22Rv1 (cell line): ENCODE measurements around the gene EED.

ENCODE experiments used
- H3K27ac ChIP-seq: fragments of 450-650 bp; 2 replicates; pipeline ENCODE4 v1.5.1; 2017
- ZFX ChIP-seq: fragments of 450-650 bp; IDR thresholded peaks from 2 replicates; pipeline ENCODE4 v1.6.1; 2017; ENCODE audit warnings: antibody characterized with exemption, borderline replicate concordance
- TF ChIP-seq, protein P1 (sequence below): fragments of 450-650 bp; IDR thresholded peaks from 2 replicates; pipeline ENCODE4 v1.5.1; 2017; ENCODE audit warnings: mild to moderate bottlenecking

EED gene

DNA sequence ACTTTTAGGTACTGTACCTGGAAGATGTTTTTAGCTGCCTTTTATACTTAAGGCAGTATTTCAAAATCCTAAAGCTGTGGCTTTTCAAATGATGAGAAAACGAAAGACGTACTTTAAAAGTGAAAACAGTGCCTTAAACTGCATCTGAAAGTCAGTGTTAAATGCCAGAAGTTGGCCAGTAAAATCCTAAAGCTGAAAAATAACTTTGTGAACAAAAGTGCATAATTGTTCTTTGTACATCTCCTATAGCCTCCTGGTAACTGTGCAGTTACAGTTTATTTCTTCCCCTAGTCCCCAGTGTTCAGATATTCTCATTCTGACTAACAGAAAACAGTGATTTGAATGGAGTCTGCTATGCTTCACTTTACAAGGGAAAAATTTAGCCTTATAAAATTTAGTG lies 6.8 kb downstream of the EED start:
- H3K27ac ChIP-seq = no peak overlapping the region
- TF ChIP-seq, protein P1, sequence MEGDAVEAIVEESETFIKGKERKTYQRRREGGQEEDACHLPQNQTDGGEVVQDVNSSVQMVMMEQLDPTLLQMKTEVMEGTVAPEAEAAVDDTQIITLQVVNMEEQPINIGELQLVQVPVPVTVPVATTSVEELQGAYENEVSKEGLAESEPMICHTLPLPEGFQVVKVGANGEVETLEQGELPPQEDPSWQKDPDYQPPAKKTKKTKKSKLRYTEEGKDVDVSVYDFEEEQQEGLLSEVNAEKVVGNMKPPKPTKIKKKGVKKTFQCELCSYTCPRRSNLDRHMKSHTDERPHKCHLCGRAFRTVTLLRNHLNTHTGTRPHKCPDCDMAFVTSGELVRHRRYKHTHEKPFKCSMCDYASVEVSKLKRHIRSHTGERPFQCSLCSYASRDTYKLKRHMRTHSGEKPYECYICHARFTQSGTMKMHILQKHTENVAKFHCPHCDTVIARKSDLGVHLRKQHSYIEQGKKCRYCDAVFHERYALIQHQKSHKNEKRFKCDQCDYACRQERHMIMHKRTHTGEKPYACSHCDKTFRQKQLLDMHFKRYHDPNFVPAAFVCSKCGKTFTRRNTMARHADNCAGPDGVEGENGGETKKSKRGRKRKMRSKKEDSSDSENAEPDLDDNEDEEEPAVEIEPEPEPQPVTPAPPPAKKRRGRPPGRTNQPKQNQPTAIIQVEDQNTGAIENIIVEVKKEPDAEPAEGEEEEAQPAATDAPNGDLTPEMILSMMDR = no peak
- TF ChIP-seq ZFX = no peak

DNA sequence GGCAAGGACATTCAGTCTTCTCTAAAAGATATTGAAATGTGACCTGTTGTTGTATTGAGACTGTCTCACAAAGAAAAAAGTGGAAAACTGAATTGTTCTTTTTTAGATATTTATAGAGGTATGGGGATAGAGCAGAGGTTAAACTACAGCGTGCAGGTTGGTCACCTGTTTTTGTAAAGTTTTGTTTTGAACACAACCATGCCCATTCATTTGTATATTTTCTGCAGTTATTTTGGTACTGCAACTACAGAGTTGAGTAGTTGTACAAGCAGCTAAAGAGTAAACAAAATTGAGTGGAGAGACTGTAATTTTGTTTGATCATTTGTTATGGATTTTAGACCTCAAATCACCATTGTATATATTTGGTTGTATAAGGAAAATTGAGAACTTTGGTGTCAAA lies 11.3 kb downstream of the EED start:
- TF ChIP-seq ZFX = no peak
- TF ChIP-seq, protein P1 = no peak
- no peak overlapping the region for H3K27ac ChIP-seq

DNA sequence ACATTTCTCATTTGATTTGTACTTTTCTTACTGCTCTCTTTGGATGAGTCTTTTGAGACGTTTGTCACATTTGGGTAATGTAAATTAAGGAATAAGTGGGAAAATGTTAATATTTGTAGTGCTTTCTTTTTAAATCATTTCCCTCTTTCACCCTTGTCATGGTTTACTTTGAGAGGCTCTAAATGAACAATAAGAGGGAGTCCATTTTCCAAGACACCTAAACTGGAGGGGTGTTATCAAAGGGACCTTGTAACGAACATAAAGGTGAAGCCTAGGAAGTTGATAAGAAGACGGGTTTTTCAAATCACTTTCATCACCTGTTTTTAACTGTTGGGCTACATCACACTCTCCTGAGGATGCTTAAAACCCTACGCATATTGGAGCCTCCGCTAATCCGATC lies 12.1 kb downstream of the EED start:
- H3K27ac ChIP-seq = no peak overlapping the region
- TF ChIP-seq, protein P1 = no peak
- no peak for TF ChIP-seq ZFX

DNA sequence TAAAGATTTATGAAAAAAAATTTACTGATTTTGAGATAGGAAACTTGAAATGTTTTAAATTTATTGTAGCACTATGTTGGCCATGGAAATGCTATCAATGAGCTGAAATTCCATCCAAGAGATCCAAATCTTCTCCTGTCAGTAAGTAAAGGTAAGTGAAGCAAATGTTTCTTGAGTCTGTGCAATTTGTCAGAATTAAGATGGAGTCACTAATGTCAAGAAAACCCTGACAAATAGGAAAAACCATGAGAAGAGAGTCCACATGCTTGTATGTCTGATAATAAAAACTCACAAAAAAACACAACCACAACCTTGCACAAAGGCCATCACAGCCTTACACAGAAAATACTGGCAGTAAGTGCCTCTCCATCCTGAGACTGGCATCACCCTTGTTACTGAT lies 12.9 kb downstream of the EED start:
- no peak for TF ChIP-seq ZFX
- TF ChIP-seq, protein P1 = no peak
- H3K27ac ChIP-seq = no peak overlapping the region

DNA sequence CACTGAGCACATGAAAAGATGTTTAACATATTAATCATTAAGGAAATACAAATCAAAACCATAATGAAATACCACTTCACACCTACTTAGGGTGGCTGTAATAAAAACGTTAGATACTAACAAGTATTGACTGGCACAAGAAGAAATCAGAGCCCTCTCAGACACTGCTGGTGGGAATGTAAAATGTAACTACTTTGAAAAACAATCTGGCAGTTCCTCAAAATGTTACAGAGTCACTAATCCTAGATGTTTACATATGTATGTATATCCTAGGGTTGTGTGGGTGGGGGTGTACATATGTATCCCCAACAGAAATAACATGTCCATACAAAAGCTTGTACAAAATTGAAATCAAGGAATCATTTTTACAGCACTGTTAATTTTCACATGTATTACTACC lies 15.2 kb downstream of the EED start:
- TF ChIP-seq, protein P1 = no peak
- TF ChIP-seq ZFX = no peak

DNA sequence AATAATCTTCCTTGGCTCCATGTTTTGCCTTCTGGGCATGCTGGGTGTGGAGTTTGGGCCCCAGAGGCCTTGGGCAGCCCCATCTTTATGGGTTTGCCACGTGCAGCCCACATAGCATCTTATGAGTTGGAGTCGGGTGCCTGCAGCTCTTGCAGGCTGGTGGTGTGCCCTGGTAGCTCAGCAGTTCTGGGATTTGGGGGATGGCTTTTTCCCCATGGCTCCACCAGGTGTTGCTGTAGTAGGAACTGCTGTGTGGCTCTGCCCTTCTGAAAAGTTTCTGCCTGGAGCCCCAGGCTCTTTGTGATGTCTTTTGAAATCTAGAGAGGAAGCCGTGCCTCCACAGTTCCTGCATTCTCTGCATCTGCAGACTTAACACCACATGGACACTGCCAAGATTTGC lies 16.8 kb downstream of the EED start:
- no peak for TF ChIP-seq ZFX
- no peak overlapping the region for H3K27ac ChIP-seq

More for the DNA sequence above, 15.2 kb downstream of the EED start:
- H3K27ac ChIP-seq = no peak overlapping the region

DNA sequence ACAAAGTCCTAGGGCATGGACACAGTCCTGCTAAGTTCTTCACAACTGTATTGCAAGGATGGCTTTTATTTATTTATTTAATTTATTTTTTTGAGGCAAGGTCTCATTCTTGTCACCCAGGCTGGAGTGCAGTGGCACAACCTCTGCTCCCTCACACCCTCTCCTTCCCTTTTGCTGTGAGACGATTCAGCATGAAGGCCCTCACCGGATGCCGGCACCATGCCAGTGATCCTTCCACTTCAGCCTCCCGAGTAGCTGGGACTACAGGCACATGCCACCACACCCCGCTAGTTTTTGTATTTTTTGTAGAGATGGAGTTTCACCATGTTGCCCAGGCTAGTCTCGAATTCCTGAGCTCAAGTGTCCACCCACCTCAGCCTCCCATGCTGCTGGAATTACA lies 17.8 kb downstream of the EED start:
- TF ChIP-seq, protein P1 = no peak
- no peak for TF ChIP-seq ZFX
- no peak overlapping the region for H3K27ac ChIP-seq

DNA sequence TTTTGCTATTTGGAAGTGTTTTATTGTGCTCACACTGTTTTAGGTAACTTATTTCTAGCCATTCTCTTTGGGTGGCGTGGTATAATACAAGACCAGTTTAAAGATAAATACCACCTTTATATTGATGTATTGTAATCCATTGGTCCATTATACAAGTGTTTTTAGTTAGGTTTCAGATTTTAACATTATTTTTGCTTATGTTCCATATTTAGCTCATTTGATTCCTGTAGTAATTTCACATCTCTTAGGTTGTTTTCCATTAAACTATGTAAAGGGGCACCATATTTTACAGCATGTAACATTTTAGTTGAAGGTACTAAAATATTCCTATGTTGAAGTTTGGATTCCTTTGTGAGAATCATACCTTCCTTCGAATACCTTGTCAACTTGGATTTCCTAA lies 20.1 kb downstream of the EED start:
- no peak overlapping the region for H3K27ac ChIP-seq
- TF ChIP-seq, protein P1 = no peak
- no peak for TF ChIP-seq ZFX
